Cardiac muscle cell (in vitro differentiated cells and primary cell): Measurements from ENCODE around the gene F8A3. TPM values are rescaled to one million over a fixed set of nuclear protein-coding genes. Genes with fewer than 3 reads are reported as not detected.
A peak's percentile ranks its signal among the peaks of the same experiment; 100 is the strongest.

Source experiments
- DNase-seq, 2 donors: peaks; one replicate each; pipeline versions ENCODE4 v3.0.0 to v3.0.0-alpha.2; 2010 to 2017; ENCODE audit warnings: low read depth in 1 of 2, low spot score in 1 of 2
- H3K27ac ChIP-seq: fragments of 200-600 bp; sonication (generic); 2 replicates; pipeline ENCODE4 v1.5.1; 2016
- H3K27me3 ChIP-seq: fragments of 200-600 bp; sonication (generic); 2 replicates; pipeline ENCODE4 v1.6.0; 2016; ENCODE audit warnings: control low read depth
- H3K36me3 ChIP-seq: fragments of 200-600 bp; sonication (generic); 2 replicates; pipeline ENCODE4 v1.5.1; 2016; ENCODE audit warnings: control low read depth
- H3K4me1 ChIP-seq: fragments of 200-600 bp; sonication (generic); 2 replicates; pipeline ENCODE4 v1.8.1; 2017; ENCODE audit warnings: low read depth, mild to moderate bottlenecking, mixed run types
- H3K4me3 ChIP-seq: fragments of 200-600 bp; sonication (generic); 2 replicates; pipeline ENCODE4 v1.5.1; 2016; ENCODE audit warnings: mild to moderate bottlenecking
- H3K9me3 ChIP-seq: fragments of 200-600 bp; sonication (generic); 2 replicates; pipeline ENCODE4 v1.5.1; 2017; ENCODE audit warnings: low read depth, mild to moderate bottlenecking, control low read depth
- polyA plus RNA-seq: library from polyadenylated mRNA; unstranded; fragments of >200 nt; fragmentation: Nextera tagmentation; extraction: Ambion mirVana; gene quantifications from 2 replicates; pipeline ENCODE4 v1.2.1, GENCODE V29; 2016
- total RNA-seq: library from RNA; depleted of rRNA; stranded (reverse); fragments of >200 nt; gene quantifications from 2 replicates; pipeline ENCODE4 v1.2.3, GENCODE V29; 2016
- TF ChIP-seq, protein P1 (sequence below): IDR thresholded peaks from 2 replicates; pipeline ENCODE4 v1.5.1; 2012; ENCODE audit warnings: low read depth, mild to moderate bottlenecking, low read length

The F8A3 gene
- total and polyA plus RNA-seq, 2 experiments from 2014 or later: 0.27 TPM; not detected in 1

DNA sequence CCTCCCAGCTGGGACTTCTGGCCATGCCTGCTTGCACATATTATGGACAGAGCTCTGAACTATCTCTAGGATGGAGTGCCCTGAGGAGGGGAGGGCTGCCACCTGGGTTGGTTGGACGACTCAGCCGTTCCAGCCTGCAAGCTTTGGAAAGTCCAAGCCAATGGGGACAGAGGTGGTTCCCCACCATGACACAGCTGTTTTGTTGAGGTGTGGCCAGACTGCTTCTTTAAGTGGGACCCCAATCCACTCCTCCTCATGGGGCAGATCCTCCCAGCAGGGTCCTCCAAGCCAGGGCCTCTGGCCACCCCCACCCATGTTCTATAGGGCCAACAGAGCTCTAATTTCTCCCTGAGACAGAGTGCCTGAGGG lies 22.7 kb downstream of the F8A3 start:
- no peak overlapping the region for H3K4me3 ChIP-seq
- H3K27ac ChIP-seq: no peak overlapping the region
- no peaks in the 10 kb centered on the region for H3K27me3 ChIP-seq
- no peaks in the 10 kb centered on the region for H3K4me1 ChIP-seq
- H3K9me3 ChIP-seq: no peaks in the 10 kb centered on the region
- DNase-seq: no peak
- TF ChIP-seq, protein P1, sequence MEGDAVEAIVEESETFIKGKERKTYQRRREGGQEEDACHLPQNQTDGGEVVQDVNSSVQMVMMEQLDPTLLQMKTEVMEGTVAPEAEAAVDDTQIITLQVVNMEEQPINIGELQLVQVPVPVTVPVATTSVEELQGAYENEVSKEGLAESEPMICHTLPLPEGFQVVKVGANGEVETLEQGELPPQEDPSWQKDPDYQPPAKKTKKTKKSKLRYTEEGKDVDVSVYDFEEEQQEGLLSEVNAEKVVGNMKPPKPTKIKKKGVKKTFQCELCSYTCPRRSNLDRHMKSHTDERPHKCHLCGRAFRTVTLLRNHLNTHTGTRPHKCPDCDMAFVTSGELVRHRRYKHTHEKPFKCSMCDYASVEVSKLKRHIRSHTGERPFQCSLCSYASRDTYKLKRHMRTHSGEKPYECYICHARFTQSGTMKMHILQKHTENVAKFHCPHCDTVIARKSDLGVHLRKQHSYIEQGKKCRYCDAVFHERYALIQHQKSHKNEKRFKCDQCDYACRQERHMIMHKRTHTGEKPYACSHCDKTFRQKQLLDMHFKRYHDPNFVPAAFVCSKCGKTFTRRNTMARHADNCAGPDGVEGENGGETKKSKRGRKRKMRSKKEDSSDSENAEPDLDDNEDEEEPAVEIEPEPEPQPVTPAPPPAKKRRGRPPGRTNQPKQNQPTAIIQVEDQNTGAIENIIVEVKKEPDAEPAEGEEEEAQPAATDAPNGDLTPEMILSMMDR: no peak
- no peaks in the 10 kb centered on the region for H3K36me3 ChIP-seq

- TF ChIP-seq, protein P1: no peak
- H3K9me3 ChIP-seq: no peaks in the 10 kb centered on the region
- H3K4me3 ChIP-seq: no peak overlapping the region
- H3K36me3 ChIP-seq: no peaks in the 10 kb centered on the region
- peak in 1 of 2 donors; percentile 0 for DNase-seq
- H3K27ac ChIP-seq: no peak overlapping the region
- no peaks in the 10 kb centered on the region for H3K4me1 ChIP-seq
- H3K27me3 ChIP-seq: no peaks in the 10 kb centered on the region
Observed at GRCh38 chrX:155434906-155435743, 23.3 kb downstream of the F8A3 start.

DNA sequence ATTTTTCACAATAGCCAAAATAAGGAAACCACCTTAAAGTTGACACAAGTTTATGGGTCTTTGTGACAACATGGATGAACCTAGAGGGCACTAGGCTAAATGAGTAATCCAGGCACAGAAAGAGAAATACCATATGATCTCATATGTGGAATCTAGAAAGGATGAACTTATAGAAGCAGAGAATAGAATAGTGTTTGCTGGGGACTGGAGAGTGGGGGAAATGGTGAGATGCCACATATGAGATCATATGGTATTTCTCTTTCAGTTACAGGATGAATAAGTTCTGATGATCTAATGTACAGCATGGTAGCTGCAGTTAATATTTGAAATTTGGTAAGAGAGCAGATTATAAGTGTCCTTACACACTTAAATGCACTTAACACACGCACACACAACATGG lies 40.7 kb downstream of the F8A3 start:
- H3K4me3 ChIP-seq: no peak overlapping the region
- no peaks in the 10 kb centered on the region for H3K4me1 ChIP-seq
- TF ChIP-seq, protein P1: no peak
- H3K27ac ChIP-seq: no peak overlapping the region
- H3K27me3 ChIP-seq: no peaks in the 10 kb centered on the region
- H3K9me3 ChIP-seq: no peaks in the 10 kb centered on the region
- DNase-seq: no peak
- H3K36me3 ChIP-seq: no peaks in the 10 kb centered on the region

Other genes starting within 250 kb of the F8A3 start
- gene VBP1, start 242.2 kb downstream of the F8A3 start, total RNA-seq: 42.8 and 50.2 TPM in 2 replicates
- 116 and 121 TPM in 2 replicates for gene VBP1, start 242.2 kb downstream of the F8A3 start, polyA plus RNA-seq
- 1.7 and 2.1 TPM in 2 replicates for gene RAB39B, start 194.1 kb downstream of the F8A3 start, total RNA-seq
- 3.0 and 4.2 TPM in 2 replicates for gene RAB39B, start 194.1 kb downstream of the F8A3 start, polyA plus RNA-seq
- gene CLIC2, start 124.0 kb downstream of the F8A3 start, total RNA-seq: 0.06 TPM in 1 of 2 replicates, not detected in the other
- gene CLIC2, start 124.0 kb downstream of the F8A3 start, polyA plus RNA-seq: 2.4 TPM in 1 of 2 replicates, not detected in the other
- gene F8A2, start 76.5 kb downstream of the F8A3 start, total RNA-seq: not detected in 2 replicates
- gene F8A2, start 76.5 kb downstream of the F8A3 start, polyA plus RNA-seq: not detected in 2 replicates
- gene SPRY3, start 154.0 kb upstream of the F8A3 start, total RNA-seq: 0.81 and 1.0 TPM in 2 replicates
- gene SPRY3, start 154.0 kb upstream of the F8A3 start, polyA plus RNA-seq: 0.65 and 0.95 TPM in 2 replicates
- gene TMLHE, start 154.3 kb upstream of the F8A3 start, total RNA-seq: 17.4 and 17.6 TPM in 2 replicates
- gene TMLHE, start 154.3 kb upstream of the F8A3 start, polyA plus RNA-seq: 22.1 and 29.3 TPM in 2 replicates